Measurements from ENCODE around the gene VPS18.

Gene VPS18

DNA sequence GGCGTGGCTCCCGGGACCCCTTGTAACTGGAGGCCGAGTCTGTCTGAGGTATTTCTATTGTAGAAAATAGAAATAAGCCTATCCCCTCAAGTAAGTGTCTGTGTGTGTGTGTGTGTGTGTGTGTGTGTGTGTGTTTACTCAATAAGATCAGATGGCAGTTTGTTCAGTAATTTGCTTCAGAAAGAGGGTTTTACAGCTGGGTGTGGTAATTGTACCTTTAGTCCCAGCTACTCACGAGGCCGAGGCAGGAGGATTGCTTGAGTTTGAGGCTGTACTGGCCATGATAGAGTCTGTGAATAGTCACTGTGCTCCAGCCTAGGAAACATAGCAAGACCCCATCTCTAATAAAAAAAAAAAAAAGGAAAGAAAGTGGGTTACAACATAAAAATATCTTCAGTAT lies 41.7 kb upstream of the VPS18 start:
- no peak overlapping the region for H3K4me2 ChIP-seq (ENCODE audit: low read length)
- H2AK5ac ChIP-seq (ENCODE audit: low read length): no peak overlapping the region
- H4K12ac ChIP-seq (ENCODE audit: low read depth, low read length): no peak overlapping the region
- no peak for DNase-seq
- H2AFZ ChIP-seq (ENCODE audit: insufficient read depth, low read length, poor library complexity): no peak overlapping the region
- no peaks in the 10 kb centered on the region for H3K9me3 ChIP-seq (ENCODE audit: insufficient read depth, low read depth, low read length)
- H3K14ac ChIP-seq (ENCODE audit: low read length): no peak overlapping the region
- H2BK12ac ChIP-seq (ENCODE audit: low read length): no peak overlapping the region
- no peaks in the 10 kb centered on the region for H3K27me3 ChIP-seq (ENCODE audit: insufficient read depth, low read length)
- no peak overlapping the region for H4K8ac ChIP-seq (ENCODE audit: low read depth, low read length)
- H3K79me1 ChIP-seq (ENCODE audit: low read length): peaks cover 7% of the 10 kb centered on the region
- H3K4ac ChIP-seq (ENCODE audit: low read depth, low read length): no peak overlapping the region
- H3K79me2 ChIP-seq (ENCODE audit: control insufficient read depth, insufficient read depth, low read length, poor library complexity): no peaks in the 10 kb centered on the region
- H4K91ac ChIP-seq (ENCODE audit: low read depth, low read length): no peak overlapping the region
- H3K36me3 ChIP-seq (ENCODE audit: control insufficient read depth in 1 of 2, insufficient read depth in 2 of 2, low read length in 2 of 2): peaks cover 56 to 64% of the 10 kb centered on the region in 2 experiments
- no peak overlapping the region for H2BK5ac ChIP-seq (ENCODE audit: low read depth, low read length, poor library complexity)
- no CpG with 5 or more reads among the region's 5 CpGs for WGBS (ENCODE audit: extremely low coverage, insufficient coverage, insufficient read length)
- peaks cover 14 to 15% of the 10 kb centered on the region in 2 experiments for H3K4me1 ChIP-seq (ENCODE audit: control insufficient read depth in 1 of 2, insufficient read depth in 2 of 2, low read length in 2 of 2)
- H3K9ac ChIP-seq (ENCODE audit: low read length): no peak overlapping the region
- no peak overlapping the region for H3K23ac ChIP-seq (ENCODE audit: low read length)
- H3K18ac ChIP-seq (ENCODE audit: low read length): no peak overlapping the region
- no peak overlapping the region for H3K4me3 ChIP-seq (ENCODE audit: low read depth, low read length)
- H3K27ac ChIP-seq (ENCODE audit: low read depth, low read length): no peak overlapping the region
- no peak overlapping the region for H2BK120ac ChIP-seq (ENCODE audit: insufficient read depth, low read length, poor library complexity)

GRCh38 chr15:40853241-40853890 lies 40.9 kb upstream of the VPS18 start:
- WGBS (ENCODE audit: extremely low coverage, insufficient coverage, insufficient read length): no CpG with 5 or more reads among the region's 16 CpGs
- no peaks in the 10 kb centered on the region for H3K79me2 ChIP-seq (ENCODE audit: control insufficient read depth, insufficient read depth, low read length, poor library complexity)
- no peaks in the 10 kb centered on the region for H3K27me3 ChIP-seq (ENCODE audit: insufficient read depth, low read length)
- no peak for DNase-seq
- no peak overlapping the region for H3K23ac ChIP-seq (ENCODE audit: low read length)
- H3K9ac ChIP-seq (ENCODE audit: low read length): no peak overlapping the region
- H2BK5ac ChIP-seq (ENCODE audit: low read depth, low read length, poor library complexity): no peak overlapping the region
- peak overlapping the region; percentile 19 for H3K18ac ChIP-seq (ENCODE audit: low read length)
- H3K4me2 ChIP-seq (ENCODE audit: low read length): no peak overlapping the region
- no peak overlapping the region for H4K91ac ChIP-seq (ENCODE audit: low read depth, low read length)
- peaks cover 12 to 13% of the 10 kb centered on the region in 2 experiments for H3K4me1 ChIP-seq (ENCODE audit: control insufficient read depth in 1 of 2, insufficient read depth in 2 of 2, low read length in 2 of 2)
- H4K8ac ChIP-seq (ENCODE audit: low read depth, low read length): no peak overlapping the region
- no peak overlapping the region for H3K4ac ChIP-seq (ENCODE audit: low read depth, low read length)
- H2BK12ac ChIP-seq (ENCODE audit: low read length): no peak overlapping the region
- no peak overlapping the region for H2BK120ac ChIP-seq (ENCODE audit: insufficient read depth, low read length, poor library complexity)
- no peak overlapping the region for H3K4me3 ChIP-seq (ENCODE audit: low read depth, low read length)
- peaks cover 56 to 64% of the 10 kb centered on the region in 2 experiments for H3K36me3 ChIP-seq (ENCODE audit: control insufficient read depth in 1 of 2, insufficient read depth in 2 of 2, low read length in 2 of 2)
- no peak overlapping the region for H3K27ac ChIP-seq (ENCODE audit: low read depth, low read length)
- no peak overlapping the region for H2AK5ac ChIP-seq (ENCODE audit: low read length)
- H4K12ac ChIP-seq (ENCODE audit: low read depth, low read length): no peak overlapping the region
- no peak overlapping the region for H2AFZ ChIP-seq (ENCODE audit: insufficient read depth, low read length, poor library complexity)
- no peak overlapping the region for H3K14ac ChIP-seq (ENCODE audit: low read length)
- H3K9me3 ChIP-seq (ENCODE audit: insufficient read depth, low read depth, low read length): no peaks in the 10 kb centered on the region
- peaks cover 7% of the 10 kb centered on the region for H3K79me1 ChIP-seq (ENCODE audit: low read length)

DNA sequence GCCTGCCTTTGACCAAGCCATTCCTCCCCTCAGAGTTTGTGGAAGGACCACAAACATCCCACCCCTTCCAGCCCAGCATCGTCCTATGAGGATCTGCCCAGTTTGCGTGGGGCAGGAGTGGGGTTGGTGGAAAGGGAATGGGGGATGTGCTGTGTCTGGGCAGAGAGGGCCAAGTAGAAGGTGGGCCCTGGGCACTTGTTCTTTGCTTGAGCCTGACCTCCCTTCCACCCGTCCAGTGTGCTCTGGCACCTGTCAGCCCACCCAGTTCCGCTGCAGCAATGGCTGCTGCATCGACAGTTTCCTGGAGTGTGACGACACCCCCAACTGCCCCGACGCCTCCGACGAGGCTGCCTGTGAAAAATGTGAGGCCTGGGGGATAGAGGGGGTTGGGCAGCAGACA lies 40.1 kb upstream of the VPS18 start:
- no peak overlapping the region for H3K23ac ChIP-seq (ENCODE audit: low read length)
- H2AFZ ChIP-seq (ENCODE audit: insufficient read depth, low read length, poor library complexity): no peak overlapping the region
- no peak overlapping the region for H3K27ac ChIP-seq (ENCODE audit: low read depth, low read length)
- H3K9ac ChIP-seq (ENCODE audit: low read length): no peak overlapping the region
- H3K4me1 ChIP-seq (ENCODE audit: control insufficient read depth in 1 of 2, insufficient read depth in 2 of 2, low read length in 2 of 2): peaks cover 12 to 13% of the 10 kb centered on the region in 2 experiments
- peaks cover 61 to 69% of the 10 kb centered on the region in 2 experiments for H3K36me3 ChIP-seq (ENCODE audit: control insufficient read depth in 1 of 2, insufficient read depth in 2 of 2, low read length in 2 of 2)
- H4K91ac ChIP-seq (ENCODE audit: low read depth, low read length): no peak overlapping the region
- no peaks in the 10 kb centered on the region for H3K9me3 ChIP-seq (ENCODE audit: insufficient read depth, low read depth, low read length)
- no peaks in the 10 kb centered on the region for H3K27me3 ChIP-seq (ENCODE audit: insufficient read depth, low read length)
- no peak overlapping the region for H2BK120ac ChIP-seq (ENCODE audit: insufficient read depth, low read length, poor library complexity)
- H2AK5ac ChIP-seq (ENCODE audit: low read length): no peak overlapping the region
- no peak overlapping the region for H3K4me3 ChIP-seq (ENCODE audit: low read depth, low read length)
- WGBS (ENCODE audit: extremely low coverage, insufficient coverage, insufficient read length): no CpG with 5 or more reads among the region's 10 CpGs
- H2BK12ac ChIP-seq (ENCODE audit: low read length): no peak overlapping the region
- no peak overlapping the region for H4K12ac ChIP-seq (ENCODE audit: low read depth, low read length)
- peaks cover 7% of the 10 kb centered on the region for H3K79me1 ChIP-seq (ENCODE audit: low read length)
- no peak overlapping the region for H3K4ac ChIP-seq (ENCODE audit: low read depth, low read length)
- H2BK5ac ChIP-seq (ENCODE audit: low read depth, low read length, poor library complexity): no peak overlapping the region
- no peaks in the 10 kb centered on the region for H3K79me2 ChIP-seq (ENCODE audit: control insufficient read depth, insufficient read depth, low read length, poor library complexity)
- H4K8ac ChIP-seq (ENCODE audit: low read depth, low read length): no peak overlapping the region
- H3K4me2 ChIP-seq (ENCODE audit: low read length): no peak overlapping the region
- no peak for DNase-seq
- H3K14ac ChIP-seq (ENCODE audit: low read length): no peak overlapping the region
- H3K18ac ChIP-seq (ENCODE audit: low read length): no peak overlapping the region

GRCh38 chr15:40855706-40856234 lies 38.5 kb upstream of the VPS18 start:
- Histone ChIP-seq H3K9ac (ENCODE audit: low read length) (no peak overlapping the region), H3K79me2 (ENCODE audit: control insufficient read depth, insufficient read depth, low read length, poor library complexity) (no peaks in the 10 kb centered on the region), H2BK5ac (ENCODE audit: low read depth, low read length, poor library complexity) (no peak overlapping the region), H3K9me3 (ENCODE audit: insufficient read depth, low read depth, low read length) (no peaks in the 10 kb centered on the region), H3K23ac (ENCODE audit: low read length) (no peak overlapping the region), H2AFZ (ENCODE audit: insufficient read depth, low read length, poor library complexity) (no peak overlapping the region), H3K14ac (ENCODE audit: low read length) (no peak overlapping the region), H3K27ac (ENCODE audit: low read depth, low read length) (no peak overlapping the region), H3K4me2 (ENCODE audit: low read length) (no peak overlapping the region), H4K91ac (ENCODE audit: low read depth, low read length) (no peak overlapping the region), H3K4me3 (ENCODE audit: low read depth, low read length) (no peak overlapping the region), H3K27me3 (ENCODE audit: insufficient read depth, low read length) (no peaks in the 10 kb centered on the region), H3K4me1 (ENCODE audit: control insufficient read depth in 1 of 2, insufficient read depth in 2 of 2, low read length in 2 of 2) (peaks cover 12 to 13% of the 10 kb centered on the region in 2 experiments), H3K4ac (ENCODE audit: low read depth, low read length) (no peak overlapping the region), H2BK12ac (ENCODE audit: low read length) (no peak overlapping the region), H4K12ac (ENCODE audit: low read depth, low read length) (no peak overlapping the region), H3K18ac (ENCODE audit: low read length) (no peak overlapping the region), H2BK120ac (ENCODE audit: insufficient read depth, low read length, poor library complexity) (no peak overlapping the region), H4K8ac (ENCODE audit: low read depth, low read length) (no peak overlapping the region), H3K79me1 (ENCODE audit: low read length) (peaks cover 7% of the 10 kb centered on the region), H3K36me3 (ENCODE audit: control insufficient read depth in 1 of 2, insufficient read depth in 2 of 2, low read length in 2 of 2) (peaks cover 51 to 61% of the 10 kb centered on the region in 2 experiments), H2AK5ac (ENCODE audit: low read length) (no peak overlapping the region)
- no CpG with 5 or more reads among the region's 13 CpGs for WGBS (ENCODE audit: extremely low coverage, insufficient coverage, insufficient read length)
- no peak for DNase-seq
